HG02938 (cell line): ENCODE measurements around the gene GPHN.

Experiments used
- ATAC-seq: cut with Tn5 transposase; IDR thresholded peaks from one replicate; pipeline ENCODE4 v1.9.1; 2021; ENCODE audit warnings: mild to moderate bottlenecking, moderate library complexity; ENCODE audit not compliant: unreplicated experiment

Gene GPHN

DNA sequence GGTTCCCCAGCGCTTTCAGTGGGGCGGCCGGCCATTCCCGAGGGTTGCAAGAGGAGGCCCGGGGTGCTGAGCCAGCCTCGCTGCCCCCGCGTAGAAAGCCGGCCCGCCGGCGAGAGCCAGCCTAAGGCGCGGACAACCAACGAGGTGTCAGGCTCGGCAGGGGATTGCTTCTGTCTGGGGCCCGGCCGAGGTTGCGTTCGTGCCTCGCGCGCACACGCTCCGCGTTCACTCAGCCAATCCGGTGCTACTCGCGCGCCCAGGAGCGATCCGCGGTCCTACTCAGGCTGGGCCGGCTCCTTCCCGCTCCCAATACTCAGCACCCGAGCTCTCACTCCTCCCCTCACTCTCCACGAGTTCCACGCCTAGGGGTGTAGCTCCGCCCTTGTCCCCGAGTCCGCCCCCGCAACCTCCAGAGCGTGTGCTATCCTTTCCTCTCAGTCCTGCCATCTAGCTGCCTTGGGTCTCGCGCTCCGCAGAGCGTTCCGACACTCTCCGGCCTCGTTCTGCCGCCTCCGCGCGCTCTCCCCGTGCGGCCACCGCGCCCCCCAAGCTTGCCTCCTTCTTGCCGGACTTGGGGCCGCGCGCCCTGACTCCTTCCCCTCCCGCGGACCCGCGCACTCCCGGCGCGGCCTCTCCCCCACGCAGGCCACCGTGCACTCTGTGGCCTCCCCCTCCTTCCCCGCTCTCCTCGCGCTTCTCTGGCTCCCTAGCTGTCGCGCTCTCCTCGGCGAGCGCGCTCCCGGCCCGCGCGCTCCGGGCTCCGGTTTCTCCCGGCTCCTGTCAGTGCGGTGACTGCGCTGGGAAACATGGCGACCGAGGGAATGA is at the start of gene GPHN:
GPHN (plus strand) TSS at position 426 of the 825 bp plus-strand sequence.
- peak; percentile 77 for ATAC-seq

DNA sequence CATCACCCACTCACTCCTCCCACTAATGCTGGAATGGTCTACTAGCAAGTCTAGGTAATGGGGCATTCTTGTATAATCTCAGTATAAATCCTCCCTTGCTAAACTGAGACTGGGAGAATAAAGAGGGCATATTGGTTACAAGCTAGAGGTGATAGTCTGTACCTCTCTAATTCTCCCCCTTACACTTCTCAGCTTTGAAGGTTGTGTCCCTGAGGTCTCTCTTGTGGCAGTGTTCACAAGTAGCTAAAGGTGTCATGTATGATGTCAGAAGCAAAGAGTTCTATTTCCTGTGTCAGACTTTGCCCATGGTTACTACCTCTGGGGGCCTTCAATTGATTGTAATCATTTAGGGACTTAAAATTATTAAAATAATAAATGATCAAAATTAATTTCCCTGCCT is 48.3 kb upstream of the GPHN start:
- no peak for ATAC-seq

DNA sequence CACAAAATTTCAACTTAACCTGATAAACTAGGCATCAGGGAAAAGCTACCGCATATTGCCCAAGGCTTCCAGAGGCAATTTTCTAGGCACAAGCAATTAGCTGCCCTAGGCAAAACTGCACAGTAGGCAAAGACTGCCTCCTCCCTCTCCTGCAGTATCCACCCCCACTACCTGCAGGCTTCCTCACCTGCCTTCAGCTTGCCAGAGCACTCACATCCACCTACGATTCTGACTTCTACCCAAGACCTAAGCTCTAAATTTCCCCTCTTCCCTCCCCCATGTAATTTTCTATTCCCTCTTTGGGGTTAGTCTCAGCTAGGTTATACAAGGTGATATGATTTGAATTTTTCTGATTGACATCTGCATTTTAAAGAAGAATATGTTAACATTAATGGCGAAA is 43.7 kb upstream of the GPHN start:
- ATAC-seq: no peak

DNA sequence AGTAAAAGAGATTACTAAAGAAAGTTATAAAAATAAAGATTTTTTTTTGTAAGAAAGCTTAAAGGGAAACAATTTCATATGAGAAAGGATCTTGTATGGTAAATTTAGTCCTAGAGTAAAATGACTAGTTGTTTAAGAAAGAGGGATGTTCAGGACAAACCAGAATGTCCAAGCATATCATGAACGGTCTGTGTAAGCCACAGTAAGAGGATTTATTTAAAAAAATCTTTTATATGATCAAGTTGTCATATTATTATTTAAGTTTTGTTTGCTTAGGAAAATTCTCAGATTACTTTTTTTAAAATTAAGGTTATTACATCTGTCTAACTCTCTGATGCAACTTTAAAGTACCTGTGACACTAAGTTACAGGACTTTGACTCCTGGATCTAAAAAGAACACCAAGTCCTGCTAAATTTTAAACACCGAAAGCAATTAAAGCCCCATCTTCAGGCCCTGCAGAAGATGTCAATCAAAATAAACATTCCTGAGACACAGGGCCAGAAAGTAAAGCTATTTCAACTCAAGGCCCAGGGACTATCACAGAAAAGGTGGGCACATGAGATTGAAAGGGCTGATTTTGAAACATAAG is 39.1 kb upstream of the GPHN start:
- ATAC-seq: no peak

DNA sequence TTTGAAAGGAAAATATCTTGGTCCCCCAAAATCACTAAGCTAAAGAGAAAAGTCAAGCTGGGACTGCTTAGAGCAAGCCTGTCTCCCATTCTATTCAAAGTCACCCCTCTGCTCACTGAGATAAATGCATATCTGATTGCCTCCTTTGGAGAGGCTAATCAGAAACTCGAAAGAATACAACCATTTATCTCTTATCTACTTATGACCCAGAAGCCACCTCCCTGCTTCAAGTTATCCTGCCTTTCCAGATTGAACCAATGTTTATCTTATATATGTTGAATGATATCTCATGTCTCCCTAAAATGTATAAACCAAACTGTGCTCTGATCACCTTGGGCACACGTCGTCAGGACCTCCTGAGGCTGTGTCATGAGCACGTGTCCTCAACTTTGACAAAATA is 36.4 kb upstream of the GPHN start:
- ATAC-seq: no peak

DNA sequence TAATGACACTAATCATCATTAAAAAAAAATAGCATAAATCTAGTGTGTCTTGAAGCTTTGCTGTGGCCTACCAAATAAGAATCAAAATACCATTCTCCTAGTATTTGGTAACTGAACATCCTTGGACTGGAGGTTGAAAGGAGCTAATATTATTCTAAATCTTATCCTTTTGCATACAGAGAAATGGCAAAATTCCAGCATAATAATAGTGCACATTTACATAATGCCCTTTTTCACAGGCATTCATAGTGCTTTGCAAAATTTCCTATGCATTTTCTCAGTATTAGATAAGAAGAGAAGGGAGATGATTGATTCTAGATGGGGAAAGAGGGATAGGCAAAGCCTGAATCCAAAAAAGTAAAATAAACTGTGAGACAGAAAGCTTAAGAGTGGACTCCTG is 35.7 kb upstream of the GPHN start:
- ATAC-seq: no peak

DNA sequence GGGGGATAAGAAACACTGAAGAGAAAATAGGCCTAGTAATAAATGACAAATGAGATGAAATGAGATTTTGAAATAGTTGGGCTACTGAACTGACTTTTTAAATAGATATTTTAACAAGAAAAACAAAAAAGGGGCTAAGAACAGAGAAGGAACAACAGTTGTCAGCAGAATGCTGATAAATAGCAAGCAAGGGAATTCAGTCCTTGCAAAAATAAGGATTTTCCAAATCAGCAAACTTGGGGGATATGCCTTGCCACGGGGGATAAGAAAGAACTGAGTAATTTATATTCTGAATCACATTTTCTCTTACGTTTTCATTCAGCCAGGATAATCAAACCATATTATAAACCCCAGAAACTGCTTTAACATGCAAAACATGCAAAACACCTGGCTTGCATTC is 34.7 kb upstream of the GPHN start:
- no peak for ATAC-seq

DNA sequence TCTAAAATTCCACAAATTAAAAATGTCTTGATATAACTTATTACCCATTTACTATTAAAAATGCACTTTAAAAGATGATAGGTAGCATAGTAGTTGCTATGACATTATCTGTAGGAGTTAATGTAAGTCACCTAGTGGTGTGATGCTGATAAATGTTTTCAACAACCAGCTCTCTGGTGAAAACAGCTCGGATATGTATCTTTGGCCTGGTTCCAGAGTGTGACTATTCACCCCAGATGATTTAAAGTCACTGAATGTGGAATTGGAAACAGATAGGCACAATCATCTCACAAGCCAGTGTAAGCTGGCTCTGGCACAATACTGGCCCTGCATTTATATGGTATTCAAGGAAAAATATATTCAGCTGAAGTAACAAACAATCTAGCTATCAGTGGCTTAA is 31.0 kb upstream of the GPHN start:
- ATAC-seq: no peak

DNA sequence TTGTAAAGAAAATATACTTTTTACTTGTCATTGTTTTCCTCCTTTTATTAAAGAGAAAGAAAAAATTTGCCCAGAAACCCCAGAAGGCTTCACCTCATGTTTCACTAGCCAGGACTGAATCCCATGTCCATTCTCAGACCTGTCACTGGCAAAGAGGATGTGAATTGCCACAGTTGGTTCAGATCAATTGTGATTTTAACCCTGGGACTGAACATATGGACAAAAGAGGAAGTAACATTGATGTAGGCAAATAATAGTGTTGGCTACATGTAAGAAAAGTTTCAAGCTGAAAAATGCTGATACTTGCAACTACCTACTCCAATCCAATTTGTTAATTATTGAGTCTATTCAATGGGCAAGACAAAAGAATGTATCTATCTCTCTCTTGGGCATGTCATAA is 30.4 kb upstream of the GPHN start:
- no peak for ATAC-seq

DNA sequence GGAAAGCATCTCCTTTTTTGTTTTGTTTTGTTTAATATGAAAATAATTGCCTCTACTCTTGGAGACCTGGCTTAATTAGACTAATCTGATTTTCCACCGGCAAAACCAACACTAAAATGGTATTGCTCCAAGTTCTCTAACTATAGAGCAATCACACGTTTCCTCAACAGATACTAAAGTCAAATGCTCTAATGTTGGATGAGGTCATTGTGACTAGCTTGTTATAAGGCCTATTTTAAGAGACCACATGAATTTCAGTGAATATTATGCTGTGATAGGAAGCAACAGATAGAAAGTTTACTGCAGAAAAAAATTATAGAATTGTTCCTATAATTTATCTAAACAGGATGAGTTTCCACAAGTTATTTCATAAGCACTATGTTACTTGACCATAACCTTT is 25.1 kb upstream of the GPHN start:
- ATAC-seq: no peak

DNA sequence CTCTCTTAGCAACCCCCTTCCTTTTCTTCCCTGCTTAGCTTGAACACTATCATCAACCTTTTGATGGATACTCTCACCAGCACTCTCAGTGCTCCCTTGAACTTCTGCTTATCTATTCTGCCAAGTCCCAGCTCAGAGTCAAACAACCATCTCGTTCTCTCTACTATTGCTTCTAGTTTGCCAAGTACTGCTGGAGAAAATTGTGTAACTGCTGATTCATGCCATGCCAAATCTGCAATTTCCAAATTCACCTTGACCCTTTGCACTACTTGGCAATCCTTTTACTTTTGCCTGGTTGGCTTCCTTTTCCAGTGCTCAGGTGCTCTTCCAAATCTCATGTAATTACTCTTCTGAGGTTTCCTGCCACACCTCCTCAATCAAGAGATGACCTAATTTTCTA is 24.6 kb upstream of the GPHN start:
- no peak for ATAC-seq

DNA sequence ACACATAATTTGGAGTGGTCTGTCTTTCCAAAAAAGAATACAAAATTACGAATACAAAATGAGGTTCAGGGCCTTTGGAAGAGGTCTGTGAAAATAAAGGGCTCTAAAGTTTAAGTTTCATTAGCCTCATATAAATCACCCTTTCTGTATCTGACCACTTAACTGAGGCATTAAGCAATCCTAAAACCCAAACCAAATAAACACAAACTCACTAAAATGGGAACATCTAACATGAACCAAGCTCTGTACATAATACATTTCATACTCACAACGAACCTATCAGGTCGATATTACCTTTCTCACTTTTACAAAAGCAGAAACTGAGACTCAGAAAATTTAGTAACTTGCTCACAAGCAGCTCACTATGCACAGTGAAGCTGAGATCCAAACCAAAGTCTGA is 22.9 kb upstream of the GPHN start:
- no peak for ATAC-seq

DNA sequence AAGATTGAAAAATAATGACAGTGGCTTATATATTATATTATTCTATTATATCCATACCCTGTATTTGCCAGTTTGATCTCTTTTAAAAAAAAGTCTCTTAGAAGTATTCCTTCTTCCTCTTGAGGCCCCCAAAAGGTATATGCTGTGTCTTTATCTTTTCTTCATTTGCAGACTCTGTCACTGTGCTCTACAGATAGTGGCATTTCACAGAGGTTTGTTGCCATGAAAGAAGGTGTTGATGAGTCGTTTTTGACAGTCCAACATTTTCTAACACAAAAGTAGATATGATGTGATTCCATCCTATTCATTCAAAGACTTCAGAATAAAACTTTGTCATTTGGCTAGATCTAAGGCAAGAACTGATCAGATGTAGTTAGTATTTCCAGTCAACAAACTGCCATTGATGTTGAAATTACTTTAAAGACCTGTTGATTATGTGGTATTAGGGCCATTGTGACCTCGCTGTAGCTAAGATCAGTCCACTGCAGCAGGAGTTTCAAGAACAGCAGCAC is 22.0 kb upstream of the GPHN start, which contains the start of gene CCDC196:
CCDC196 (plus strand) TSS at position 462 of the 512 bp plus-strand sequence. CDS start 132 bp downstream, outside the sequence.
- no peak for ATAC-seq

DNA sequence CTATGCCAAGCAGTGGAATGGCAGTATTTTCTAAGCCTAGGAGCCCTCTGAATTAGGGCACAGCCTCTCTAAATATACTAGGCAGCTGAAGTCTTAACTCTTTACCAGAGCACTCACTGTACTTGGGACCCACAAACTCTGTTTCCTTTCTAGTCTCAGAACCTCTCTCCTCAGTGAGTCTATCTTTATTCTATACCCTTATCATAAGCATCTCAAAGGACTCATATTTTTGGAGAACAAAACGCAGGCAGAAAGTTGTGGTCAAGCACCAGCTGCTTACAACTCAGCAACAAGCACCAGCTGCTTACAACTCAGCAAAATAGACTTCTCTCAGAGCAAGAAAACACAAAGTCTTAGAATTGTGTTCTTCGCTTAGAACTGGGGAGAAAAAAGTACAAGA is 20.8 kb upstream of the GPHN start:
- ATAC-seq: no peak

DNA sequence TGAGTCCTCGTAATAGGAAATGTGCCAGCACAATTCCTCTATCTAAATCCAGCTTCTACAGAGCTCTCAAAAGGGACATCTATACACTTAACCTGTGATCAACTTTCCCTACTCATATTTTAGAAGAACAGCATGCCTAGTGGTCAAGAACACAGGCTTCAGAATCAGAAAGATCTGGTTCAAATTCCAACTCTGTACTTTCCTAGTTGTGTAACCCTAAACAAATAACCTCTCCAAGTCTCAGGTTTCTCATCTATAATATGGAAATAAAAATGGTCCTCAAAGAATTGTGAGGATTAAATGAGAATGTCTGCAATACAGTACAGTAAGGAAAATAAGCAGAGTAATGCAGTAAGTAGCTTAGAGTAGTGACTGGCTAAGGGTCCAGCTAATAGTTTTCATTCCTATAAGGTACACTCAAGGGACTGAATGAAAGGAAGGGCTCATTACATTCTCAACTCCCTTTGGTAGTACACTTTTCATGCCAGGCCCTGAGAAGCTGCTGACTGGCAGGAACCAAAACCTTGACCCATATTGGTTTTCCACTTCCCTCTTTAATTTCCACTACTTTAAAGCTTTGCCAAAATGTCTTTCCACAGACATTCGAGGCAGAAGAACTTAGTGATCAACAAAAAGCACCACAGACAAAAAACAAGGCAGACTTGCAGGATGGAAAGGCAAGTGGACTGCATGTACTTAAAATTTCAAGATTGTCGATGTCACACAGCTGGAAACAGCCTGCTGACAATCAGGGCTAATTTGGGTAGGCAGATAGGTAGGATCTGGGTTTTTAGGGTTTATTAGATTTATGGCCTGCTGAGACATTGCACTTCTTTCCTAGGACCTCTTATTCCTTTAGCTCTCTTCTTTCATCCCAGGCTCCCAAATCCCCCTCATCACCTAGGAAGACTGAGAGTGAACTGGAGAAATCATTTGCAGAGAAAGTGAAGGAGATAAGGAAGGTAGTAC is 17.5 kb upstream of the GPHN start:
- no peak for ATAC-seq

DNA sequence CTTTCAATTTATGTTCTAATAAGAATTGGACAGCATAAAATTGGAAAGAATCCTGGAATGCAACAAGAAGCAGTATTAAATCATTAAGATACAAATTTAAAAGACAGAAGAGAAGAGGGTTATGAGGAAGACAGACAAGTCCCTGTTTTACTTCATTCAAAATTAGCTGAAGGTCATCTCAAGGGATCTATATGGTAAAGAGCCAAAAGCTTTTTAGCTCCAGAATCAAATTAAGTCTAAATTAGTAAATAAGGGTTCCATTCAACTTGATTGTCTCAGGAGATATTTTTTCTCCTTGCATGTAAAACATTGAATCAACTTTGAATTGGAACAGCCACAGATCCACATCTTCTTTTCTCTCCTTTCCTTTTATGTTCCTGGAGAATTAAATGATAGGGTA is 14.2 kb upstream of the GPHN start:
- no peak for ATAC-seq

DNA sequence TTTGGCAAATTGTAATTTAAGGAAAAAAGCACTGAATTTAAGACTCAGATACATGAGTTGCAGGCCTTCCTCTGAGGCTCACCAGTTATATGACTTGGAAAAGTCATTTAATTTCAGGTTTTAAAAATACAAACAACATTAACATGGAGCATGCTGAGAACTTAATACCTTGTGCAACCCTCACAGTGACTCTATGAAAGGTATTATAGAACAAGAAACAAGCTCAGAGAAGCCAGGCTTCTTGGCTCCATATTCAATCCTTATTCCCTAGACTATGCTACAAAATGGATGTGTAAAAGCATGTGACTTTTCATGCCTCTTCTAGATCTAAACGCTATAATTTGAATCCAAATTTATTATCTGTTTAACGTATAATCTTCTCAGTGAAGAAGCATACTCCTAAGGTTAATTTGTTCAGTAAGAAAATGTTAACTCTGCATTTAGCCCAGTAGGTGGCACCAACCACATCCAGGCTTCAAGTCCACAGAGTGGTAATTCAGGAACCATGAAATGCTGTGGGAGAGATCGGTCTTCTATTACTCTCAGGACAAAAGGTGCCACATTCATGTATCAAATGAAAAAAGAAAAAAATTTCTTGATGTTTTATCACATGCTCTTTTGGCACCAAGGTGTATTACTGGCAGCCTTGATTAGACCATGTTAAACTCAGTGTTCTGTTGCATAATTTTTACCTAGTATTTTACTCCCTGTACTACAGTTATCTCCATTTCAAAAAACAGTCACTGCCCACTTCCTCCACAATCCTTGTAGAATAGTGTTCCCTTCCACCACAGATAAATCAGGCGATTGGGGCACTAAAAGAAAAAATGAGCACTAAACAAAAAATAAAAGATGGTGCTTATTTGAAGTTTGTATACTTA is 12.5 kb upstream of the GPHN start:
- peak; percentile 76 for ATAC-seq

DNA sequence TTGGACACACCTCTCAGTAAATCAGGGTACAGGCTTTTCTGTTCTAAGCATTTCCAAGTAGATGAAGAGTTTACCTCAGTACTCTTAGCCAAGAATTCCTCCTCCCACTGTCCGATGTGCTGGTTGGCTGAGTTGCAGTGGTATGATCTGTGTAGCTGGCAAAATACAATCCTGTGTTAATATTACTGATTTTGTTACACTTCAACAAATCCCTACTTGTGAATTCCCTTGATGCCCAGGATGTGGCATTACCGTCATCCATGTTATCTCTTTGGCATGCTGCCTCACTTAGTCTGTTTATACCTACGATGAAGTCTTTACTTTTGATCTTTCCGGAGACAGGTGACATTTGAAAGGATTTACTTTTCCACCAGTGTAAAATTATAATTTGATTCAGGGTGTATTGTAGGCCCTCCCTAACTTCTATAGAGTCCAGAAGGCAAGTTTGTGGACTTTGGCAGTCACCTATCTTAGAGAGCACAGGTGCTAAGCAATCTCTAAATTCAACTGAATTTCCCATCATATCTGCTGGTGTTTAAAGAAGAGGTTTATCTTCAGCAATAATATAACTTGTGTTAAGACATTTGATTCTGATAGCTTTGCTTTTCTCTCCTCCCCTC is 11.6 kb upstream of the GPHN start:
- no peak for ATAC-seq

DNA sequence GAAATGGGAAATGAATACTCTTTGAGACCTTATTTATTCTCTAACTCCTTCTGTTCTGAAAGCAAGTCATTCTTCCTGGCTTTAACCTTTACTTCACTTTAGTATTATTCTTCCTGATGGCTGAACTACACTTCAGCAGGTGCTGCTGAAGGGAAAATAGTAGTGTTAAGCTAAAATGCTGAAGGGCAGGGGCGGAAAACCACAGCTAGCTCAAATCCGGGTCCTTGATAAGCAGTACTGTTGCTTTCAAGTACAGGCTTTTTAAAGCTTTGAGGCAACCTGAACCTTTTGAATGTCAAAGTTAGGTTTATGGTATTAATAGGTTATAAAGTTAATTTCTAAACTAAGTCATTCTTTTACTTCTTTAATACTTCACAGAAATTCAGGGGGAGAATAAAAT is 11.0 kb upstream of the GPHN start:
- ATAC-seq: no peak

DNA sequence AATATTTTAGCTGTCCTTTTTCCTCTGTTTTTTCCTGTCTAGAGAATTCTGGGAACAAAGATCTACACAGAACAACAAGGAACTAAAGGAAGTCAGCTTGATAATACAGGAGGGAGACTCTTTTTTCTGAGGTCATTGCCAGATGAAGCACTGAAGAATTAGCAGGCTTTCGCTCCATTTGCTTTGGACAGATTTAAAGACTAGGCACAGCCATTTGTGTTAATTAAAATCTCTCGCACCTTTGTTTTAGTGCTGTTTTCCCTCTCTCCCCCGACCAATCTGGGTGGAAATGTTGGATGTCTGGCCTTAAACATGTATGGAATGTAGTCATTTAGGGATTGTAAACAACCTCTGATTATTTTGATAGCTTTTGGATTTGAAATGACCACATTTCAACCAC is 9.6 kb upstream of the GPHN start:
- no peak for ATAC-seq
